Thoracic aorta (tissue), 2 donors: ENCODE results near the gene TM2D1. TPM values are rescaled to one million over a fixed set of nuclear protein-coding genes. Genes with fewer than 3 reads are reported as not detected.
A peak's percentile ranks its signal among the peaks of the same experiment; 100 is the strongest.

Experiments used
- ATAC-seq: fragments of 150-250 bp; one replicate; pipeline ENCODE4 v1.8.0; 2017; ENCODE audit warnings: low read depth; ENCODE audit not compliant: insufficient number of reproducible peaks, low FRiP score
- DNase-seq: peaks from one replicate; pipeline ENCODE4 v3.0.0-alpha.2; 2020; ENCODE audit warnings: low spot score
- H3K27ac ChIP-seq, 2 donors: fragments of 200-600 bp; sonication (generic); 1 replicate in 1 of 2; 2 replicates in 1 of 2; pipeline ENCODE4 v1.5.1; 2016; ENCODE audit warnings: mild to moderate bottlenecking in 2 of 2, moderate library complexity in 2 of 2
- H3K27me3 ChIP-seq: fragments of 200-600 bp; sonication (generic); replicated peaks from 2 replicates; pipeline ENCODE4 v1.6.0; 2016; ENCODE audit warnings: mild to moderate bottlenecking; ENCODE audit not compliant: insufficient read depth
- H3K36me3 ChIP-seq: fragments of 200-600 bp; sonication (generic); one replicate; pipeline ENCODE4 v1.5.1; 2016
- H3K4me1 ChIP-seq, 2 donors: fragments of 200-600 bp; sonication (generic); 1 replicate in 1 of 2; 2 replicates in 1 of 2; pipeline versions ENCODE4 v1.5.1 to v1.6.0; 2016; ENCODE audit warnings: low read depth in 2 of 2, mild to moderate bottlenecking in 1 of 2; ENCODE audit not compliant: control insufficient read depth in 1 of 2
- H3K4me3 ChIP-seq: fragments of 200-600 bp; sonication (generic); 2 replicates; pipeline ENCODE4 v1.5.1; 2016; ENCODE audit warnings: mild to moderate bottlenecking
- H3K9me3 ChIP-seq: fragments of 200-600 bp; sonication (generic); 2 replicates; pipeline ENCODE4 v1.5.1; 2016
- CTCF ChIP-seq: fragments of 200-600 bp; sonication (generic); IDR thresholded peaks from one replicate; pipeline ENCODE4 v1.5.1; 2019; ENCODE audit warnings: antibody characterized with exemption
- total RNA-seq, 2 donors: library from RNA; depleted of rRNA; stranded (reverse); fragments of >200 nt; gene quantifications; one replicate each; pipeline versions ENCODE4 v1.1.0 to v1.2.3, GENCODE V29; 2016

TM2D1 gene
- 100 to 1,000 TPM in 1 of 2 donors, 10 to 100 TPM in 1; 93.7 to 114 TPM for total RNA-seq

GRCh38 chr1:61724813-61725694 is at the start of gene TM2D1:
Gene TM2D1 (minus strand): TSS chr1:61725141. CDS start chr1:61725120, 21 bp downstream.
- peak; percentile 96 for ATAC-seq
- TF ChIP-seq CTCF = no peak

GRCh38 chr1:61770131-61770530 is 45.2 kb upstream of the TM2D1 start:
- ATAC-seq (no peak), DNase-seq (no peak)
- H3K9me3 ChIP-seq = no peaks in the 10 kb centered on the region
- H3K36me3 ChIP-seq = peaks cover 8% of the 10 kb centered on the region
- no peak overlapping the region for H3K27ac ChIP-seq
- TF ChIP-seq CTCF = no peak
- no peak overlapping the region for H3K4me3 ChIP-seq
- no peaks in the 10 kb centered on the region for H3K4me1 ChIP-seq
- H3K27me3 ChIP-seq = no peaks in the 10 kb centered on the region

More at GRCh38 chr1:61724813-61725694, at the start of gene TM2D1:
- peak; percentile 50 for DNase-seq
- peak within 1 kb of the TSS; percentile 89 to 93 for H3K27ac ChIP-seq
- H3K27me3 ChIP-seq = no peaks in the 10 kb centered on the region
- H3K4me3 ChIP-seq = peak within 1 kb of the TSS; percentile 87
- no peaks in the 10 kb centered on the region for H3K9me3 ChIP-seq
- peaks cover 3% of the 10 kb centered on the region for H3K36me3 ChIP-seq
- peaks cover 16 to 40% of the 10 kb centered on the region in 2 donors for H3K4me1 ChIP-seq

- H3K27ac ChIP-seq = no peak overlapping the region
- H3K27me3 ChIP-seq = no peaks in the 10 kb centered on the region
- H3K4me3 ChIP-seq = no peak overlapping the region
- H3K36me3 ChIP-seq = no peaks in the 10 kb centered on the region
- H3K4me1 ChIP-seq = peaks cover 0 to 15% of the 10 kb centered on the region in 2 donors
- no peak for ATAC-seq
- no peak for TF ChIP-seq CTCF
- no peak for DNase-seq
- H3K9me3 ChIP-seq = no peaks in the 10 kb centered on the region
Measured at GRCh38 chr1:61757950-61758349, 33.0 kb upstream of the TM2D1 start.

GRCh38 chr1:61756773-61757172 is 31.8 kb upstream of the TM2D1 start:
- H3K27ac ChIP-seq = no peak overlapping the region
- no peaks in the 10 kb centered on the region for H3K27me3 ChIP-seq
- H3K9me3 ChIP-seq = no peaks in the 10 kb centered on the region
- peaks cover 0 to 15% of the 10 kb centered on the region in 2 donors for H3K4me1 ChIP-seq
- DNase-seq (no peak), ATAC-seq (no peak)
- TF ChIP-seq CTCF = no peak
- no peaks in the 10 kb centered on the region for H3K36me3 ChIP-seq
- H3K4me3 ChIP-seq = no peak overlapping the region

GRCh38 chr1:61754545-61754944 is 29.6 kb upstream of the TM2D1 start:
- Histone ChIP-seq H3K27me3 (no peaks in the 10 kb centered on the region), H3K4me1 (peaks cover 0 to 15% of the 10 kb centered on the region in 2 donors), H3K9me3 (no peaks in the 10 kb centered on the region), H3K27ac (no peak overlapping the region), H3K36me3 (no peaks in the 10 kb centered on the region), H3K4me3 (no peak overlapping the region)
- ATAC-seq = no peak
- no peak for TF ChIP-seq CTCF
- DNase-seq = no peak
